Measurements from ENCODE around the gene HBA1.
"Not testable (repeated sequence)": the region's sequence is repeated elsewhere in the genome, so short reads cannot be mapped to it uniquely, and the experiment has no call there.

Gene HBA1

DNA sequence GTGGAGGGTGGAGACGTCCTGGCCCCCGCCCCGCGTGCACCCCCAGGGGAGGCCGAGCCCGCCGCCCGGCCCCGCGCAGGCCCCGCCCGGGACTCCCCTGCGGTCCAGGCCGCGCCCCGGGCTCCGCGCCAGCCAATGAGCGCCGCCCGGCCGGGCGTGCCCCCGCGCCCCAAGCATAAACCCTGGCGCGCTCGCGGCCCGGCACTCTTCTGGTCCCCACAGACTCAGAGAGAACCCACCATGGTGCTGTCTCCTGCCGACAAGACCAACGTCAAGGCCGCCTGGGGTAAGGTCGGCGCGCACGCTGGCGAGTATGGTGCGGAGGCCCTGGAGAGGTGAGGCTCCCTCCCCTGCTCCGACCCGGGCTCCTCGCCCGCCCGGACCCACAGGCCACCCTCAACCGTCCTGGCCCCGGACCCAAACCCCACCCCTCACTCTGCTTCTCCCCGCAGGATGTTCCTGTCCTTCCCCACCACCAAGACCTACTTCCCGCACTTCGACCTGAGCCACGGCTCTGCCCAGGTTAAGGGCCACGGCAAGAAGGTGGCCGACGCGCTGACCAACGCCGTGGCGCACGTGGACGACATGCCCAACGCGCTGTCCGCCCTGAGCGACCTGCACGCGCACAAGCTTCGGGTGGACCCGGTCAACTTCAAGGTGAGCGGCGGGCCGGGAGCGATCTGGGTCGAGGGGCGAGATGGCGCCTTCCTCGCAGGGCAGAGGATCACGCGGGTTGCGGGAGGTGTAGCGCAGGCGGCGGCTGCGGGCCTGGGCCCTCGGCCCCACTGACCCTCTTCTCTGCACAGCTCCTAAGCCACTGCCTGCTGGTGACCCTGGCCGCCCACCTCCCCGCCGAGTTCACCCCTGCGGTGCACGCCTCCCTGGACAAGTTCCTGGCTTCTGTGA is at the start of gene HBA1:
Gene HBA1, plus strand, starts transcription at position 204 of the 906 bp plus-strand sequence. Its CDS starts 37 bp downstream, at position 241.
- peaks cover 84% of the 10 kb centered on the region for H3K27me3 ChIP-seq (ENCODE audit: control insufficient read depth, insufficient read depth, low read length)
- H3K4me3 ChIP-seq (ENCODE audit: low read length); H3K4me1 ChIP-seq (ENCODE audit: control insufficient read depth, low read depth, low read length); H3K36me3 ChIP-seq (ENCODE audit: control insufficient read depth, low read depth, low read length); H3K9me3 ChIP-seq (ENCODE audit: control insufficient read depth, low read depth, low read length); H3K27ac ChIP-seq (ENCODE audit: low read length); H3K9ac ChIP-seq (ENCODE audit: low read length): not testable (repeated sequence)

DNA sequence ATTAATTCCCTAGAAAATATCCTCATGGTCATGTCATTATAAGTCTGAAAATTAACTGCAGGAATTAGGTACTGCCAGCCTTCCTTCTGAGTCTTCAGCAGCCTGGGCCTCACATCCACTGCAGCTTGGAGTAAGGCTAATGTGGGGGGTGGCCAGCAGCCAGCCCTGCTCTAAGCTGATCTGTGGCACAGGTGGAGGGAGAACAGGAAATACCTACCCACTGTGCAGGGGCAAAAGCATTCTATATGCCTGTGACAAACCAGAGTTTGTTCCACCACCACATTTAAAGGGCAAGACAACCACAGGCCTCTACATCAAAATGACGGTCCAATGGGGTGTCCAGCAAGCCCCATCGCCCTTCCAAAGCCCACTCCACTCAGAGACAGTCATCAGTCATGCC is 47.4 kb upstream of the HBA1 start:
- no peak overlapping the region for H3K9ac ChIP-seq (ENCODE audit: low read length)
- no peak overlapping the region for H3K27ac ChIP-seq (ENCODE audit: low read length)
- H3K4me3 ChIP-seq (ENCODE audit: low read length), result no peak overlapping the region
- H3K27me3 ChIP-seq (ENCODE audit: control insufficient read depth, insufficient read depth, low read length), result no peaks in the 10 kb centered on the region
- no peaks in the 10 kb centered on the region for H3K9me3 ChIP-seq (ENCODE audit: control insufficient read depth, low read depth, low read length)
- H3K4me1 ChIP-seq (ENCODE audit: control insufficient read depth, low read depth, low read length), result no peaks in the 10 kb centered on the region
- no peaks in the 10 kb centered on the region for H3K36me3 ChIP-seq (ENCODE audit: control insufficient read depth, low read depth, low read length)

DNA sequence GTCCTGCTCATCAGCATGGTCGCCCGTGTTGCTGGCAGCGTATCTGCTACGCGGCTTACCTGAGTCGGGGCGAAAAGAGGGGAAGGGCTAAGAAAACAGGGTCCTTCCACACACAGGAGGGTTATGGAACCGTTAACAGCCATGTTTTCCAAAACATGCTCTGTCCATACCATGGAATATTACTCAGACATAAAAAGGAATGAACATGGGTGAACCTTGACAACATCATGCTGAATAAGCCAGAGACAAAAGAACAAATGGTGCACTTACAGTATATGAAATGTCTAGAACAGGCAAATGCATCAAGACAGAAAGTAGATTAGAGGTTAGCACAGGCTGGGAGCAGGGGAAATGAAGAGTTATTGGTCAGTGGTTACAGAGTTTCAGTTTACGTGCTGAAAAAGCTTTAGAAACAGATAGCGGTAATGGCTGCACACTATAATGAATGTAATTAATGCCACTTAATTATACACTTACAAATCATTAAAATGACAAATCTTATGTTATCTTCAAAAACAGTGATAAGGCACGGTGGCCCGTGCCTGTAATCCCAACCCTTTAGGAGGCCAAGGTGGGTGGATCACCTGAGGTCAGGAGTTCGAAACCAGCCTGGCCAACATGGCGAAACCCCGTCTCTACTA is 45.8 kb upstream of the HBA1 start:
- Histone ChIP-seq H3K36me3 (ENCODE audit: control insufficient read depth, low read depth, low read length) (no peaks in the 10 kb centered on the region), H3K9me3 (ENCODE audit: control insufficient read depth, low read depth, low read length) (no peaks in the 10 kb centered on the region), H3K4me1 (ENCODE audit: control insufficient read depth, low read depth, low read length) (no peaks in the 10 kb centered on the region), H3K4me3 (ENCODE audit: low read length) (no peak overlapping the region), H3K27me3 (ENCODE audit: control insufficient read depth, insufficient read depth, low read length) (no peaks in the 10 kb centered on the region), H3K9ac (ENCODE audit: low read length) (no peak overlapping the region), H3K27ac (ENCODE audit: low read length) (no peak overlapping the region)

DNA sequence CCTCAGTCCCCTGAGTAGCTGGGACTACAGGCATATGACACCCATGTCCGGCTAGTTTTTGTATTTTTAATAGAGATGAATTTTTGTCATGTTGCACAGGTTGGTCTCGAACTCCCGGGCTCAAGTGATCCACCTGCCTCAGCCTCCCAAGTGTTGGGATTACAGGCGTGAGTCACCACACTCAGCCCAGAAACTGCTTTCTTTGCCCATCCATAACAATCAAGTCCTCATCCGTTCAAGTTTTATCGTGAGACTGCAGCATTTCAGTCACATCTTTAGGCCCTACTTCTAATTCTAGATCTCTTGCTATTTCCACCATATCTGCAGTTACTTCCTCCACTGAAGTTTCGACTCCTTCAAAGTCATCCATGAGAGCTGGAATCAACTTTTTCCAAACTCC is 44.4 kb upstream of the HBA1 start:
- no peaks in the 10 kb centered on the region for H3K27me3 ChIP-seq (ENCODE audit: control insufficient read depth, insufficient read depth, low read length)
- H3K9me3 ChIP-seq (ENCODE audit: control insufficient read depth, low read depth, low read length), result no peaks in the 10 kb centered on the region
- no peak overlapping the region for H3K27ac ChIP-seq (ENCODE audit: low read length)
- H3K4me3 ChIP-seq (ENCODE audit: low read length), result no peak overlapping the region
- no peak overlapping the region for H3K9ac ChIP-seq (ENCODE audit: low read length)
- no peaks in the 10 kb centered on the region for H3K36me3 ChIP-seq (ENCODE audit: control insufficient read depth, low read depth, low read length)
- no peaks in the 10 kb centered on the region for H3K4me1 ChIP-seq (ENCODE audit: control insufficient read depth, low read depth, low read length)

DNA sequence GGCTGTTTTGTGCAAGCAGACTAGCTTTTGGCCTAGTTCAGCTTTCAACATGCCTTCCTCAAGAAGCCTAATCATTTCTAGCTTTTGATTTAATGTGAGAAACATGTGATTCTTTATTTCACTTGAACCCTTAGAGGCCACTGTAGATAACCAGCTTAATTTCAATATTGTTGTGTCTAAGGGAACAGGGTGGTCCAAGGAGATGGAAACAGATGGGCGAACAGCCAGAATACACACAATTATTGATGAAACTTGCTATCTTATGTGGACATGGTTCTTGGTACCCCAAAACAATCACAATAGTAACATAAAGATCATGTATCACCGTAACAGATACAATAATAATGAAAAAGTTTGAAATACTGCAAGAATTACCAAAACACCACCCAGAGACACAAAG is 42.8 kb upstream of the HBA1 start:
- Histone ChIP-seq H3K36me3 (ENCODE audit: control insufficient read depth, low read depth, low read length) (no peaks in the 10 kb centered on the region), H3K4me1 (ENCODE audit: control insufficient read depth, low read depth, low read length) (no peaks in the 10 kb centered on the region), H3K27me3 (ENCODE audit: control insufficient read depth, insufficient read depth, low read length) (no peaks in the 10 kb centered on the region), H3K9me3 (ENCODE audit: control insufficient read depth, low read depth, low read length) (no peaks in the 10 kb centered on the region), H3K4me3 (ENCODE audit: low read length) (no peak overlapping the region), H3K9ac (ENCODE audit: low read length) (no peak overlapping the region), H3K27ac (ENCODE audit: low read length) (no peak overlapping the region)

DNA sequence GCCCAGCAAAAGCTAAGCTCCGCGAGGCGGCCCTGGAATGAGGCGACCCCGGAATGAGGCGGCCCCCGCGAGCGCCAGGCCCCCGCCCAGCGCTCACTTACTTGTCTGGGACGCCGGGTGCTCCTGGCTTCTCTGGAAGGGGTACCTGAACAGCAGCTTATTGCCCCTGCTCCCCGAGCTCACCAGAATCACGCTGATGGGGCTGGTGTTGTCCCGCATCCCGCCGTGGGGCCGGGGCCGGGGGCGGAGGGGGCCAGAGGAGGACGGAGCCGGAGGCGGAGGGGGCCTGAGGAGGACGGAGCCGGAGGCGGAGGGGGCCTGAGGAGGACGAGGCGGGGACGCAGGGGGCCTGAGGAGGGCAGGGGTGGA is 38.4 kb upstream of the HBA1 start:
- H3K4me1 ChIP-seq (ENCODE audit: control insufficient read depth, low read depth, low read length), result no peaks in the 10 kb centered on the region
- peak overlapping the region; percentile 62 for H3K4me3 ChIP-seq (ENCODE audit: low read length)
- H3K36me3 ChIP-seq (ENCODE audit: control insufficient read depth, low read depth, low read length), result no peaks in the 10 kb centered on the region
- no peaks in the 10 kb centered on the region for H3K27me3 ChIP-seq (ENCODE audit: control insufficient read depth, insufficient read depth, low read length)
- H3K27ac ChIP-seq (ENCODE audit: low read length), result peak overlapping the region; percentile 45
- no peaks in the 10 kb centered on the region for H3K9me3 ChIP-seq (ENCODE audit: control insufficient read depth, low read depth, low read length)
- peak overlapping the region; percentile 60 for H3K9ac ChIP-seq (ENCODE audit: low read length)

DNA sequence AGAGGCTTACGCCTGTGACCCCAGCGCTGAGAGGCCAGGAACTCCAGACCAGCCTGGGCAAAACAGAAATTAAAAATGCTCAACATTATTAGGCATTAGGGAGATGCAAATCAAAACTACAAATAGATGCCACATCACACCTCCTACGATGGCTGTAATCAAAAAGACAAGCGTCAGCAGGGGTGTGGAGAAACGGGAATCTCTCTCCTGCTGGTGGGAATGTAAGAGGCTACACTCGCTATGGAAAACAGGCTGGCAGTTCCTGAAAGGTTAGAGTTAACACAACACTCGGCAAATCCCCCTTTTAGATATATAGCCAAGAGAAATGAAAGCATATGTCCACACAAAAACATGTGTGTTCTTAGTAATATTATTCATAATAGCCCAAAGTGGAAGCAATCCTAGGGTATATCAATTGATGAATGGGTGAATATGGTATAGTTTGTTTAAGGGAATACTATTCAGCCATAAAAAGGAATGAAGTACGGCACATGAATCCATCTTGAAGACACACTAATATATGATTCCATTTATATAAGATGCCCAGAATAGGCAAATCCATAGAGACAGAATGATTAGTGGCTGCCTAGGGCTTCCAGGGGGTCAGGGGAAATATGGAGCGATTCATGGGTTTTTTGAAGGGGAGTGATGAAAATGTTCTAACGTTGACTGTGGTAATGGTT is 36.2 kb upstream of the HBA1 start:
- no peak overlapping the region for H3K9ac ChIP-seq (ENCODE audit: low read length)
- no peak overlapping the region for H3K4me3 ChIP-seq (ENCODE audit: low read length)
- H3K9me3 ChIP-seq (ENCODE audit: control insufficient read depth, low read depth, low read length), result no peaks in the 10 kb centered on the region
- H3K27me3 ChIP-seq (ENCODE audit: control insufficient read depth, insufficient read depth, low read length), result no peaks in the 10 kb centered on the region
- no peak overlapping the region for H3K27ac ChIP-seq (ENCODE audit: low read length)
- no peaks in the 10 kb centered on the region for H3K36me3 ChIP-seq (ENCODE audit: control insufficient read depth, low read depth, low read length)
- H3K4me1 ChIP-seq (ENCODE audit: control insufficient read depth, low read depth, low read length), result no peaks in the 10 kb centered on the region

DNA sequence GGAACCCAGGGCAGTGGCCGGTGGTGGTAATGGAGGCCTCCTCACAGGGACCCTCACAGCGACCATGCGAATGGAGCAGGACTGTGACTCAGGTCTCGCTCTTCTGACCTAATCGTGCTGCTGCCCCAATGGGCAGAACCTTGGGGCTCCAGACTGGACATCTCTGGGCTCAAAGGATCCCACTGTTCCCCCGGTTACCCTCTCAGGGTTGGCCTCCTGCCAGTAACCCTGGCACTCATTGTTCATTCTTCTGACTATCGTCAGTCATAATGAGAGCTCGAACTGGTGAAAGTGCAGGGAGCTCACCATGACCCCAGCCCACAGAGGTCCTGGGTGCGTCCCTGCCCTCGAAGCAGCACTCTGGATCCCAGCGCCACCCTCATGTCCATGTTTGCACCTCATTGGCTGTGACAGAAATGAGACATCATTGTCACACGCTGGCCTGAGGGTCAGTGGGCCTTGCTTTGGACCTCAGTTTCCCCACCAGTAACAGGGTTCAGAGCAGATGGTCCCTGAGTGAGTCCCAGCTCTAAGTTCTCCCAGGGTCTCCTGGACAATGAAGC is 34.0 kb upstream of the HBA1 start:
- Histone ChIP-seq H3K4me1 (ENCODE audit: control insufficient read depth, low read depth, low read length) (no peaks in the 10 kb centered on the region), H3K9ac (ENCODE audit: low read length) (no peak overlapping the region), H3K27ac (ENCODE audit: low read length) (no peak overlapping the region), H3K27me3 (ENCODE audit: control insufficient read depth, insufficient read depth, low read length) (no peaks in the 10 kb centered on the region), H3K36me3 (ENCODE audit: control insufficient read depth, low read depth, low read length) (no peaks in the 10 kb centered on the region), H3K4me3 (ENCODE audit: low read length) (no peak overlapping the region), H3K9me3 (ENCODE audit: control insufficient read depth, low read depth, low read length) (no peaks in the 10 kb centered on the region)

DNA sequence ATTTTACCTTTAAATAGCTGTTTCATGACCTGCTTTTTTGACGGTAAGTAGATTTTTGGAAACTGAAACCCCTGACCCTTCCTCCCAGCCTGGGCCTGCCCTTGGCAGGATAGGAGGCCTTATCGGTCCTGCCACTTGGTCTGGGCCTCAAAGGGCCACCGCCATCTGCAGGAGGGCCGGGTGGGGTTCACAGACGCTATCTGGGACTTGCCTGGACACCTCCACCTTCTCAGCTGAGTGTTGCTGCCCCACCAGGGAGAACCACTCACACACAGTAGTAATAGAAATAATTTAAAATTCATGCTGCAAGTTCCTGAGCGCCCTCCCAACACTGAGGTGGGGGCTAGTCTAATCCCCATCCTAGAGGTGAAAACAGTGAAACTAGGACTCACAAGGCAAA is 33.4 kb upstream of the HBA1 start:
- no peaks in the 10 kb centered on the region for H3K36me3 ChIP-seq (ENCODE audit: control insufficient read depth, low read depth, low read length)
- H3K27ac ChIP-seq (ENCODE audit: low read length), result no peak overlapping the region
- no peaks in the 10 kb centered on the region for H3K9me3 ChIP-seq (ENCODE audit: control insufficient read depth, low read depth, low read length)
- H3K4me1 ChIP-seq (ENCODE audit: control insufficient read depth, low read depth, low read length), result no peaks in the 10 kb centered on the region
- H3K4me3 ChIP-seq (ENCODE audit: low read length), result no peak overlapping the region
- no peaks in the 10 kb centered on the region for H3K27me3 ChIP-seq (ENCODE audit: control insufficient read depth, insufficient read depth, low read length)
- no peak overlapping the region for H3K9ac ChIP-seq (ENCODE audit: low read length)

DNA sequence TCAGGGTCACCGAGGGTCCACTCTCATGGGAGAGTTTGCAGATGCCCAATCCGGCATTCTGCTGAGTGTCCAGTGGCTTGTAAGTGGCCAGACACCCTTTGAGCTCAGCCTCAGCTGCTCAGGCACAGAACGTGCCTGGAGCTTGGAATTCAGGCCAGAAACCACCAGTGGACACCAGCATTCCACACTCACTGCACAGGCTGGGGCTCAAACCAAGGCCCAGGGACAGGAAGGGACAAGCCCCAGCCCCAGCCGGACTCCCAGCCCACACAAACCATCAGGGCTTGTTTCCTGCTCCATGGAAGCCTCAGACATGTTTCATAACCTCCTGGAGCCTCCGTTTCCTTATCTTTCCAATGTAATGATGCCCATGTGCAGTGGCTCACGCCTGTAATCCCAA is 33.0 kb upstream of the HBA1 start:
- H3K9ac ChIP-seq (ENCODE audit: low read length), result no peak overlapping the region
- no peaks in the 10 kb centered on the region for H3K4me1 ChIP-seq (ENCODE audit: control insufficient read depth, low read depth, low read length)
- no peaks in the 10 kb centered on the region for H3K27me3 ChIP-seq (ENCODE audit: control insufficient read depth, insufficient read depth, low read length)
- H3K27ac ChIP-seq (ENCODE audit: low read length), result no peak overlapping the region
- H3K36me3 ChIP-seq (ENCODE audit: control insufficient read depth, low read depth, low read length), result no peaks in the 10 kb centered on the region
- H3K9me3 ChIP-seq (ENCODE audit: control insufficient read depth, low read depth, low read length), result no peaks in the 10 kb centered on the region
- no peak overlapping the region for H3K4me3 ChIP-seq (ENCODE audit: low read length)

DNA sequence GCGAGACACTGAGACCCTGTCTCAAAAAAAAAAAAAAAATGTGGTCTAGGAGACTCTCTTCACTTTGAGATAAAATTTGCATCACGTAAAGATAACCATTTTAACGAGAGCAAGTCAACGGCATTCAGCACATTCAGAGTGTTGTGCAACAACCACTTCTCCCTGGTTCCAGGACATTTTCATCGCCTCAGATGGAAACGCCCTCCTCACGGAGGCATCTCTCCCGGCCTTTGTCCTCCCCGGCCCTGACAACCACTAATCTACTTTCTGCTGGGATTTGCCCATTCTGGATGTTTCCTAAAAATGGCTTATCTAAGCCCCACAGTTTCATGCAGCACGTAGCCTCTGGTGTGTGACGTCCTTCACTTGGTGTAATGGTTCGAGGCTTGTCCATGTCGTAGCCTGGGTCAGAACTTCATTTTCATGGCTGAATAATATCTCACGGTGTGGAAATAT is 31.7 kb upstream of the HBA1 start:
- Histone ChIP-seq H3K27ac (ENCODE audit: low read length) (no peak overlapping the region), H3K36me3 (ENCODE audit: control insufficient read depth, low read depth, low read length) (no peaks in the 10 kb centered on the region), H3K9me3 (ENCODE audit: control insufficient read depth, low read depth, low read length) (no peaks in the 10 kb centered on the region), H3K4me3 (ENCODE audit: low read length) (no peak overlapping the region), H3K27me3 (ENCODE audit: control insufficient read depth, insufficient read depth, low read length) (peaks cover 9% of the 10 kb centered on the region), H3K4me1 (ENCODE audit: control insufficient read depth, low read depth, low read length) (no peaks in the 10 kb centered on the region), H3K9ac (ENCODE audit: low read length) (no peak overlapping the region)
